Transverse colon (tissue), 4 donors: ENCODE data around the gene KRT27. TPM values are rescaled to one million over a fixed set of nuclear protein-coding genes. Genes with fewer than 3 reads are reported as not detected.

Experiments
- DNase-seq: peaks from one replicate; pipeline ENCODE4 v3.0.0-alpha.2; 2019
- H3K27ac ChIP-seq, 4 donors: fragments of 200-600 bp; sonication (generic); 2 replicates each; pipeline ENCODE4 v1.5.1; 2016 to 2018; ENCODE audit warnings: inconsistent platforms in 4 of 4
- H3K27me3 ChIP-seq: fragments of 200-600 bp; sonication (generic); 2 replicates; pipeline ENCODE4 v1.5.1; 2017; ENCODE audit warnings: inconsistent platforms
- H3K36me3 ChIP-seq, 4 donors: fragments of 200-600 bp; sonication (generic); 2 replicates each; pipeline ENCODE4 v1.5.1; 2017 to 2019; ENCODE audit warnings: inconsistent platforms in 4 of 4
- H3K4me1 ChIP-seq, 4 donors: fragments of 200-600 bp; sonication (generic); 2 replicates each; pipeline ENCODE4 v1.5.1; 2017 to 2020; ENCODE audit warnings: inconsistent platforms in 4 of 4
- H3K4me3 ChIP-seq, 4 donors: fragments of 200-600 bp; sonication (generic); 1 replicate in 1 of 4; 2 replicates in 3 of 4; pipeline versions ENCODE4 v1.5.1 to v1.6.1; 2017 to 2019; ENCODE audit warnings: inconsistent platforms in 4 of 4
- H3K9me3 ChIP-seq, 2 donors: fragments of 200-600 bp; sonication (generic); 2 replicates each; pipeline ENCODE4 v1.5.1; 2017 to 2019; ENCODE audit warnings: inconsistent platforms in 2 of 2
- EP300 ChIP-seq: sonication (generic); formaldehyde crosslinking; IDR thresholded peaks from one replicate; pipeline ENCODE4 v1.6.1; 2017; ENCODE audit warnings: antibody characterized with exemption, low read depth
- POLR2A ChIP-seq: fragments of 450-650 bp; IDR thresholded peaks from one replicate; pipeline ENCODE4 v1.6.1; 2016; ENCODE audit warnings: antibody characterized with exemption, mild to moderate bottlenecking, moderate library complexity
- POLR2AphosphoS5 ChIP-seq, 3 donors: sonication (generic); formaldehyde crosslinking; IDR thresholded peaks; one replicate each; pipeline ENCODE4 v1.6.1; 2016; ENCODE audit warnings: antibody characterized with exemption in 3 of 3
- WGBS, 2 donors: methylation state at CpG; one replicate each; pipeline ENCODE4 v1.1.5; 2018; ENCODE audit warnings: low coverage in 1 of 2; 5-methylcytosine and 5-hydroxymethylcytosine counted together
- in situ Hi-C, 4 donors: fragments of 200-750 bp; cut with MboI; loops; one replicate each; pipeline versions ENCODE4 v1.15.0 to v1.15.1; 2017; ENCODE audit warnings: low sequenced_read_pairs in 3 of 4, low pct_ligation_motif_present in 1 of 4, low pct_unique_long_range_greater_than_20kb in 1 of 4
- intact Hi-C: fragments of 100-400 bp; cut with DNase I; formaldehyde crosslinking; loops from one replicate; pipeline ENCODE4 v1.15.1; 2023; ENCODE audit warnings: low total_unique reads
- total RNA-seq, 4 donors: library from RNA; depleted of rRNA; stranded (reverse); fragments of >200 nt; gene quantifications; one replicate each; pipeline ENCODE4 v1.1.0, GENCODE V29; 2016
- TF ChIP-seq, protein P1 (sequence below), 5 experiments: fragments of 200-600 bp in 3 of 5; fragments of 450-650 bp in 2 of 5; sonication (generic) in 3 of 5; IDR thresholded peaks; 1 replicate in 2 of 5; 2 replicates in 3 of 5; pipeline ENCODE4 v1.5.1; 2016 to 2017; ENCODE audit warnings: antibody characterized with exemption in 5 of 5, inconsistent platforms in 3 of 5, mild to moderate bottlenecking in 2 of 5, moderate library complexity in 1 of 5

KRT27 gene
- total RNA-seq, 4 donors from 2014 or later: 1.1 TPM; not detected in 3

DNA sequence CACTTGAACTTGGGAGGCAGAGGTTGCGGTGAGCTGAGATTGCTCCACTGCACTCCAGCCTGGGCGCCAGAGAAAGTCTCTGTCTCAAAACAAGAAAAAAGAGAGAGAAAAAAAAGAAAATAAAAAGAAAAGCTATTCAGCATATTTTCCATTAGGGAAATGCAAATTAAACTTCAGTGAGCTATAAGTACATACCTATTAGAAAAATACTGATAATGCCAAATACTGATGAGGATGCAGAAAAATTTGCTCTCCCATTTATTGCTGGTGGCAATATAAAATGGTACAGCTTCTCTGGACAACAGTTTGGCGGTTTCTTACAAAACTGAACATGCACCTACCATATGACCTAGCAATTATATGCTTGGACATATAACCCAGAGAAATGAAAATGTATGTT, 30.3 kb upstream of the KRT27 start:
- in situ Hi-C loops: loop anchor here in 3 of 4 donors (25.0 kb wide), 2 partner anchors 525 to 850 kb away; no protein-coding TSS in a partner anchor
- no peak for DNase-seq
- peaks cover 0 to 6% (median 0%) of the 10 kb centered on the region in 4 donors for H3K36me3 ChIP-seq
- no peak overlapping the region for H3K4me3 ChIP-seq
- WGBS, 2 donors: 78 to 84% methylated on average over 3 of the region's 3 CpGs
- H3K4me1 ChIP-seq: peaks cover 0 to 1% (median under 1%) of the 10 kb centered on the region in 4 donors
- intact Hi-C loops: no loop called here
- no peak overlapping the region for H3K27ac ChIP-seq
- TF ChIP-seq, protein P1, sequence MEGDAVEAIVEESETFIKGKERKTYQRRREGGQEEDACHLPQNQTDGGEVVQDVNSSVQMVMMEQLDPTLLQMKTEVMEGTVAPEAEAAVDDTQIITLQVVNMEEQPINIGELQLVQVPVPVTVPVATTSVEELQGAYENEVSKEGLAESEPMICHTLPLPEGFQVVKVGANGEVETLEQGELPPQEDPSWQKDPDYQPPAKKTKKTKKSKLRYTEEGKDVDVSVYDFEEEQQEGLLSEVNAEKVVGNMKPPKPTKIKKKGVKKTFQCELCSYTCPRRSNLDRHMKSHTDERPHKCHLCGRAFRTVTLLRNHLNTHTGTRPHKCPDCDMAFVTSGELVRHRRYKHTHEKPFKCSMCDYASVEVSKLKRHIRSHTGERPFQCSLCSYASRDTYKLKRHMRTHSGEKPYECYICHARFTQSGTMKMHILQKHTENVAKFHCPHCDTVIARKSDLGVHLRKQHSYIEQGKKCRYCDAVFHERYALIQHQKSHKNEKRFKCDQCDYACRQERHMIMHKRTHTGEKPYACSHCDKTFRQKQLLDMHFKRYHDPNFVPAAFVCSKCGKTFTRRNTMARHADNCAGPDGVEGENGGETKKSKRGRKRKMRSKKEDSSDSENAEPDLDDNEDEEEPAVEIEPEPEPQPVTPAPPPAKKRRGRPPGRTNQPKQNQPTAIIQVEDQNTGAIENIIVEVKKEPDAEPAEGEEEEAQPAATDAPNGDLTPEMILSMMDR (IDR thresholded peaks at IDR 0.05): no peak
- no peak for TF ChIP-seq POLR2A
- TF ChIP-seq POLR2AphosphoS5 (IDR thresholded peaks at IDR 0.05): no peak
- no peak for TF ChIP-seq EP300
- peaks cover 73% of the 10 kb centered on the region for H3K27me3 ChIP-seq
- no peaks in the 10 kb centered on the region for H3K9me3 ChIP-seq

DNA sequence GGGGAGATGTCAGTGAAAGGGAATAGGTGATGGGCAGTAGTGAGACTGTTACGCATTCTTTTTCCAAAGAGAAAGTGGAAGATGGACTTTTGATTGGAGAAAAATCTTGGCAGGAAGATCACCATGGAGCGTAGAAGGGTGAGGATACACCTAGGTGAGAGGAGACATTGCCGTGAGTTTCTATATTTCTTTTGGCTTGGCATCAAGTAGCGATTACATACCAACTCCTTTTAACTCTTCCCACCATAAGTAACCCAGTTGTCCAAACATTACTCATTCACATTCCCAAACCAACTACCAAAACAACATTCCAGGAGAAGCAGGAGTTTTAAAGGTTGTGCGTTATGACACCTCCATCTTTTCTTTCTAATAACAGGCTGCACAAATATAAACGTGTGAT, 28.1 kb upstream of the KRT27 start:
- H3K9me3 ChIP-seq: no peaks in the 10 kb centered on the region
- no peak overlapping the region for H3K4me3 ChIP-seq
- H3K27ac ChIP-seq: no peak overlapping the region
- no peak for DNase-seq
- H3K4me1 ChIP-seq: no peaks in the 10 kb centered on the region
- H3K36me3 ChIP-seq: no peaks in the 10 kb centered on the region
- intact Hi-C loops (no loop called here), in situ Hi-C loops (loop anchor here in 3 of 4 donors (25.0 kb wide), 2 partner anchors 527 to 852 kb away; no protein-coding TSS in a partner anchor)
- TF ChIP-seq POLR2AphosphoS5 (IDR thresholded peaks at IDR 0.05) (no peak), EP300 (no peak), POLR2A (no peak)
- TF ChIP-seq, protein P1 (IDR thresholded peaks at IDR 0.05): no peak
- 58 to 59% methylated on average over 6 of the region's 6 CpGs for WGBS, 2 donors
- H3K27me3 ChIP-seq: peaks cover 92% of the 10 kb centered on the region

DNA sequence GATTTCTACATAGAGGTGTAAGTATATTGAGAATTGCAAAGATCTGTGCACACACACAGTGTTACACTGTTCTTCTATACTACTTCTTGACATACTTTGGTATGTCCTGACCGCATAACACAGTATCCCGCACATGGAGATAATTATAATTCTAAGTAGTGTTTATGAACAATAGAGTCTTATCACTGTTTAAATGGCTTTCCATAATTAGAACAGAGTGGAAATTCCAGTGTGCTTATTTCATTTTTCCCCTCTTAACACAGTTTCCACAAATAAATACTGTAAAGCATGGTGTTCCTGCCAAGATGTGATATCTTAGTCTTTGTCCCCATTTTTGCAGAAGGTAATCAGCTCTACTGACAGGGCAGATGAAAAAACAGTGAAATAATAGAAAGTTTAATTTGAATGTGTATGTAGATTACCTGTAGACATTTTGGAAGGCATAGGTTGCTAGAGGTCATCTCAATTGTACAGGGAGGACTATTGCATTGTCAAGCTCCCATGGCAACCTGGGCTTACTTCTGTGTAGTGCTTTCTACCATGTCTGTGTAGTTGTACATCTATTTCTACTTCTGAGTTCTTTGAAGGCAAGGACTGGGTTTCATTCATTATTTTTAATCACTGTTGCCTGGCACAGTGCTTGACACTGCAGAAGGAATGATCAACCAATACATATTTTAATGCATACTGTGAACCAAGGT, 27.5 kb upstream of the KRT27 start:
- H3K27me3 ChIP-seq: peaks cover 98% of the 10 kb centered on the region
- TF ChIP-seq EP300 (no peak), POLR2A (no peak), POLR2AphosphoS5 (IDR thresholded peaks at IDR 0.05) (no peak)
- TF ChIP-seq, protein P1 (IDR thresholded peaks at IDR 0.05): no peak
- 63 to 67% methylated on average over 2 of the region's 2 CpGs for WGBS, 2 donors
- H3K9me3 ChIP-seq: no peaks in the 10 kb centered on the region
- no peak for DNase-seq
- in situ Hi-C loops: loop anchor here in 3 of 4 donors (10.0 to 25.0 kb wide), 3 partner anchors 527 to 855 kb away; no protein-coding TSS in a partner anchor
- no peaks in the 10 kb centered on the region for H3K4me1 ChIP-seq
- H3K36me3 ChIP-seq: no peaks in the 10 kb centered on the region
- H3K27ac ChIP-seq: no peak overlapping the region
- no peak overlapping the region for H3K4me3 ChIP-seq
- intact Hi-C loops: loop anchor here (10.0 kb wide), 1 partner anchor 855 kb away; no protein-coding TSS in a partner anchor

DNA sequence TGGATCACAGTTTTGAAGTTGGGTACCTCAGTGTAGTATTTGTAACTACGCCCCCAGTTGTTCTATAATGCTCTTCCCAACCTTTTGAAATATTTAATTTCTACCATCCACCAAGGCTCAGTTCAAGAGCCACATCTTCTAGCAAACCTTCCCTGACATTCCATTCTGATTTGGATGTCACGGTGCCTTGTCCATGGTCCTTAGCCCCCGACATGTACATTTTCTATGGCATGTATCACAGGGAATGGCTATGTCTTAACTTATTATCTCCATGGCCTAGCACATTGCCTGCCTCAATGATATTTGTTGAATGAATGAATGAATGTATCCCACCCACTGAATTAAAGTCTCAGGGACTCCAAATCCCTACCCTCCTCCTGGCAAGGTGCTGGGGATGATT, 23.8 kb upstream of the KRT27 start:
- Histone ChIP-seq H3K9me3 (no peaks in the 10 kb centered on the region), H3K27me3 (peaks cover 84% of the 10 kb centered on the region), H3K36me3 (no peaks in the 10 kb centered on the region), H3K4me3 (no peak overlapping the region), H3K4me1 (peaks cover 0 to 5% (median 1%) of the 10 kb centered on the region in 4 donors), H3K27ac (no peak overlapping the region)
- no peak for DNase-seq
- TF ChIP-seq POLR2AphosphoS5 (IDR thresholded peaks at IDR 0.05) (no peak), POLR2A (no peak), EP300 (no peak)
- TF ChIP-seq, protein P1 (IDR thresholded peaks at IDR 0.05): no peak
- WGBS, 2 donors: 84 to 100% methylated on average over 1 to 3 of the region's 3 CpGs
- intact Hi-C loops: loop anchor here (10.0 kb wide), 1 partner anchor 859 kb away; no protein-coding TSS in a partner anchor
- in situ Hi-C loops: loop anchor here in 3 of 4 donors (10.0 to 25.0 kb wide), 3 partner anchors 531 to 859 kb away; no protein-coding TSS in a partner anchor
